Measurements from ENCODE around the gene TIMM13.

The TIMM13 gene

DNA sequence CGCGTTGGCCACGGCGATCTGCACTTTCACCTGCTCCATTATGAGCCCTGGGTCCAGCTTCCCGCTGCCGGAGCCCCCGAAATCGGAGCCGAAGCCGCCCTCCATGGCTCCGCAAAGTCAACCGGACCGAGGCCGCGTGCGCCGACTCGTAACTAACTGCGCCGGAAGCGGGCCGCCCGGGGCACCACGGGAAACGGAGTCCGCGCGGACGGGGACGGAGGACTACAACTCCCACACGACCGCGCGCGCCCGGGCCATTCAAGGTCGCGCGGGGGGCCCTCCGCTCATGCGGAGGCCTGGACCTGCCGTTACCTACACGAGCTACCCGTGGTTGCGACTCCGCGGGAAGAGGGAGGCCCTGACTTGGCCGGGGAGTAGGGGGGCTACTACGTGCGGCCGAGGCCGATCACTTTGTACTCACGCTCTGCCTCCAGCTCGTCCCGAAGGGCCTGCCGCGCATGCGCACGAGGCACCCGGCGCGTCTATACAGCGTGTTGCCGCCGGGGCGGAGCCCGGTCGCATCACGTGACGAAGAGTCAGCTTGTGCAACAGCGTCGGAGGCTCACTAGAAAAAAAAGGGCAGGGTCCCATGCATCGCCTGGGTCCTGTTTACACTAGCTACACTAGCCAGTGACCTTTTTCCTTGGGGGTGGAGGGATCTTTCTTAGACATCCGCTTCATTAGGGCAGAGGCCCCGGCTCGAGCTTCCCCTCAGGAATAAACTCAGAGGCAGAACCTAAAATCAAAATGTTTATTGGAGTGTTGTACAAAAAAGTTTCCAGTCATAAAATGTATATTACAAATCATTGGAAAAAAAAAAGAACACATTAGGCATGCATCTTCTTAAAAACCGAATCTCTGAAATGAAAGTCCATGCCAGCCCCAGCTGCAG, at the start of gene TIMM13:
Gene TIMM13, minus strand, starts transcription at position 158 of the 892 bp plus-strand sequence. Its CDS starts 53 bp downstream, at position 105.
- H3K27ac ChIP-seq: peak within 1 kb of the TSS; percentile 87 to 88

DNA sequence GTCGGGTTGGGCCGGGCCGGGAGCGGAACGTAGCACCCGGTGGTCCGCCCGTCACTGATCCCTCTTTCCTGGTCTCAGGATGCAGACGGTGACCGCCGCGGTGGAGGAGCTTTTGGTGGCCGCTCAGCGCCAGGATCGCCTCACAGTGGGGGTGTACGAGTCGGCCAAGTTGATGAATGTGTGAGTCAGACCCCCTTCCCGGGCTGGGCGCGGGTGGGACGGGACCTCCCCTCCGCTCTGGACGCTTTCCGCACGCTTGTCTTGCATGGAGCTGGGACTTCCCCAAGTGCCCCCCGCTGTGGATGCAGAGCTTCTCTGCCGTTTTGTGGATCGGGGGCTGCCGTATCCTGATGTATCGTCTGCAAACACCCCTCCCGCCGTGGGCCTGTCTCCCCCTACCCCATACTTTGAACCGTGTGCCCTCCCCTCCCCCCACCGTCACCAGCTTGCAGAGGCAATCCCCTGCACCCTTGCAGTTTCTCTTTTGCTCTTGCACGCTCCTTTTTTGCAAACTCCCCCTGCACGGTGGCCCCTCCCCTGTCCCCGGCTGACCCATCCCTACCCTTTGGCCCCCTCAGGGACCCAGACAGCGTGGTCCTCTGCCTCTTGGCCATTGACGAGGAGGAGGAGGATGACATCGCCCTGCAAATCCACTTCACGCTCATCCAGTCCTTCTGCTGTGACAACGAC, 49.2 kb upstream of the TIMM13 start:
- Histone ChIP-seq H3K36me3 (peaks cover 13 to 15% (median 14%) of the 10 kb centered on the region in 3 donors), H3K4me1 (peaks cover 6 to 22% (median 18%) of the 10 kb centered on the region in 4 donors), H3K27ac (peak overlapping the region; percentile 96), H3K27me3 (no peaks in the 10 kb centered on the region), H3K9me3 (no peaks in the 10 kb centered on the region), H3K4me3 (peak overlapping the region; percentile 97 to 98)
- peak; percentile 56 to 83 for DNase-seq
- intact Hi-C loops (cut with DNase I; ENCODE audit: low total_unique reads): no loop called here
- TF ChIP-seq, protein P1, sequence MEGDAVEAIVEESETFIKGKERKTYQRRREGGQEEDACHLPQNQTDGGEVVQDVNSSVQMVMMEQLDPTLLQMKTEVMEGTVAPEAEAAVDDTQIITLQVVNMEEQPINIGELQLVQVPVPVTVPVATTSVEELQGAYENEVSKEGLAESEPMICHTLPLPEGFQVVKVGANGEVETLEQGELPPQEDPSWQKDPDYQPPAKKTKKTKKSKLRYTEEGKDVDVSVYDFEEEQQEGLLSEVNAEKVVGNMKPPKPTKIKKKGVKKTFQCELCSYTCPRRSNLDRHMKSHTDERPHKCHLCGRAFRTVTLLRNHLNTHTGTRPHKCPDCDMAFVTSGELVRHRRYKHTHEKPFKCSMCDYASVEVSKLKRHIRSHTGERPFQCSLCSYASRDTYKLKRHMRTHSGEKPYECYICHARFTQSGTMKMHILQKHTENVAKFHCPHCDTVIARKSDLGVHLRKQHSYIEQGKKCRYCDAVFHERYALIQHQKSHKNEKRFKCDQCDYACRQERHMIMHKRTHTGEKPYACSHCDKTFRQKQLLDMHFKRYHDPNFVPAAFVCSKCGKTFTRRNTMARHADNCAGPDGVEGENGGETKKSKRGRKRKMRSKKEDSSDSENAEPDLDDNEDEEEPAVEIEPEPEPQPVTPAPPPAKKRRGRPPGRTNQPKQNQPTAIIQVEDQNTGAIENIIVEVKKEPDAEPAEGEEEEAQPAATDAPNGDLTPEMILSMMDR (IDR thresholded peaks at IDR 0.05): no peak

More for the DNA sequence above, at the start of gene TIMM13:
- TF ChIP-seq, protein P1 (IDR thresholded peaks at IDR 0.05): peak in 1 of 2 experiments; percentile 21
- DNase-seq: peak; percentile 96 to 98
- no peaks in the 10 kb centered on the region for H3K9me3 ChIP-seq
- peaks cover 0 to 50% (median 10%) of the 10 kb centered on the region in 3 donors for H3K36me3 ChIP-seq
- peaks cover 0 to 40% (median 32%) of the 10 kb centered on the region in 4 donors for H3K4me1 ChIP-seq
- no peaks in the 10 kb centered on the region for H3K27me3 ChIP-seq
- intact Hi-C loops (cut with DNase I; ENCODE audit: low total_unique reads): no loop called here
- peak within 1 kb of the TSS; percentile 68 to 85 for H3K4me3 ChIP-seq

DNA sequence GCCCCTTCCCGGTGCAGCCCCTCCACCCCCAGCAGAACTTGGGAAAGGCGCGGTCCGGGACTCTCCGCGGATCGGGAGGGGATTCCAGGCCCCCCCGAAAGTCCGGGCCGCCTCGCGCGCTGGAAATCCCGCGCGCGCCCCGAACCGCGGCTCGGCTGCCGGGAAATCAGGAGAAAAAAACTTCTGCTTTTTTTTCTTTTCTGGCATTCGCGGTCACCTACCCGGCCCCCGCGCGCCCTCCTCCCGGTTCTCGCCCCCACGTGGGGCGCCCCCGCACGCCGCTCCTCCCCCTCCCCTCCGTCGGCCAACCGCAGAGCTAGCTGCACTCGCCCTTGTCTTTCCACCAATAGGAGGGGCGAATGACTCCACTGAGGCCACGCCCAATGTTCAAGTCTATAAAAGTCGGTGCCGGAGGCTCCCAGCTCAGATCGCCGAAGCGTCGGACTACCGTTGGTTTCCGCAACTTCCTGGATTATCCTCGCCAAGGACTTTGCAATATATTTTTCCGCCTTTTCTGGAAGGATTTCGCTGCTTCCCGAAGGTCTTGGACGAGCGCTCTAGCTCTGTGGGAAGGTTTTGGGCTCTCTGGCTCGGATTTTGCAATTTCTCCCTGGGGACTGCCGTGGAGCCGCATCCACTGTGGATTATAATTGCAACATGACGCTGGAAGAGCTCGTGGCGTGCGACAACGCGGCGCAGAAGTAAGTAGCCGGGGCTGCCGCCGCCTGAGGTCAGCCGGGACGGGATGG, 48.5 kb upstream of the TIMM13 start, which contains the start of gene GADD45B:
Gene GADD45B, plus strand, starts transcription at position 426 of the 749 bp plus-strand sequence. Its CDS starts 232 bp downstream, at position 658.
- Histone ChIP-seq H3K4me3 (peak within 1 kb of the TSS; percentile 97 to 98), H3K4me1 (peaks cover 6 to 22% (median 18%) of the 10 kb centered on the region in 4 donors), H3K9me3 (no peaks in the 10 kb centered on the region), H3K27ac (peak within 1 kb of the TSS; percentile 96), H3K36me3 (peaks cover 13 to 15% (median 14%) of the 10 kb centered on the region in 3 donors), H3K27me3 (no peaks in the 10 kb centered on the region)
- TF ChIP-seq, protein P1 (IDR thresholded peaks at IDR 0.05): peak in 1 of 2 experiments; percentile 32
- intact Hi-C loops (cut with DNase I; ENCODE audit: low total_unique reads): loop anchor here (2.0 kb wide), 1 partner anchor 103 kb away; no protein-coding TSS in a partner anchor
- peak; percentile 97 to 99 for DNase-seq

DNA sequence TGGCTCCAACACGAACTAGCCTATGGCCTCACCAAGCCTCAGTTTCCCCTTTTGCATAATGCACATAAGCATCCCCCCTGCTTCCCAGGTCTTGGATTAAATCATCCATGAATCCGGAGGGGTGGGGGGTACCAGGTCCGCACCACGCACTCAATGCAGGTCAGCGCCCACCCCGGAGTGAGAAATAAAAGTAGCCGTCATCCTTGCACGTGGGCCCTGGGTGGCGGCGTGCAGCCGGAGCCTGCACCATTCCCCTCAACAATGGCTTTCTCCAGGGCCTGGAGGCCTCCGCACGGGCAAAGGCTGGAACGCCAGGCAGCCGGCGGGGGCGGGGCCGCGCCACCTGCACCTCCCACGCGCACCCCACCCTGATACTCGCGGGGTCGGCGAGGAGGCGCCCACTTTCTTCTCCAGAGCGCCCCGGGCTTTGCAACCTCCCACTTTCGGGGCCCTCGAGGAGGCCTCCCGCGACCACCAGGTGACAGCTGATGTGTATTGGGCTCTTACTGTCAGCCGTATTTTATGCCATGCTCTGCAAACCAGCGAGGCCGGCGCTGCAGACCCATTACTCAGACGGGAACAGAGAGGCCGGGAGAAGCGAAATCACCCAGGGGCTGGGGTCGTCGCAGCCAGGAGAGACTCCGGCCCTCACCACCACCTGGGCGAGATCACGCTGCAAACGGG, 47.8 kb upstream of the TIMM13 start:
- Histone ChIP-seq H3K4me3 (peak overlapping the region; percentile 97 to 98), H3K27ac (peak overlapping the region; percentile 96), H3K36me3 (peaks cover 13 to 15% (median 14%) of the 10 kb centered on the region in 3 donors), H3K4me1 (peaks cover 6 to 22% (median 18%) of the 10 kb centered on the region in 4 donors), H3K9me3 (no peaks in the 10 kb centered on the region), H3K27me3 (no peaks in the 10 kb centered on the region)
- DNase-seq: peak; percentile 55 to 87
- TF ChIP-seq, protein P1 (IDR thresholded peaks at IDR 0.05): no peak
- intact Hi-C loops (cut with DNase I; ENCODE audit: low total_unique reads): loop anchor here (2.0 kb wide), 1 partner anchor 104 kb away; no protein-coding TSS in a partner anchor

All from tibial artery (tissue), 4 donors.